NCI-H345 treated with DMSO at 0.1 percent for 48 hours (cell line): ENCODE results near the gene PIGV.
"Not testable (repeated sequence)": the region's sequence is repeated elsewhere in the genome, so short reads cannot be mapped to it uniquely, and the experiment has no call there.

Experiments used
- DNase-seq: peaks from one replicate; lab custom pipeline; 2025; ENCODE audit not compliant: unreplicated experiment; lab: John Stamatoyannopoulos, UW

Gene PIGV

GRCh38 chr1:26831546-26832248, 43.9 kb downstream of the PIGV start:
- DNase-seq = no peak

GRCh38 chr1:26832249-26832960, 44.7 kb downstream of the PIGV start:
- no peak for DNase-seq

GRCh38 chr1:26833432-26834405, 46.0 kb downstream of the PIGV start:
- no peak for DNase-seq

GRCh38 chr1:26837665-26838064, 49.9 kb downstream of the PIGV start:
- not testable (repeated sequence) for DNase-seq

- no peak for DNase-seq
Measured at GRCh38 chr1:26838474-26839338, 51.0 kb downstream of the PIGV start.

GRCh38 chr1:26839339-26839722, 51.6 kb downstream of the PIGV start:
- DNase-seq = no peak

GRCh38 chr1:26839779-26840178, 52.0 kb downstream of the PIGV start:
- no peak for DNase-seq

- DNase-seq = no peak
Measured at GRCh38 chr1:26844424-26845196, 56.9 kb downstream of the PIGV start.

GRCh38 chr1:26847826-26848225, 60.1 kb downstream of the PIGV start:
- DNase-seq = not testable (repeated sequence)
